ENCODE measurements around the gene TSPAN14.
"Not testable (repeated sequence)": the region's sequence is repeated elsewhere in the genome, so short reads cannot be mapped to it uniquely, and the experiment has no call there.

Gene TSPAN14

GRCh38 chr10:80414142-80414895 is 39.8 kb upstream of the TSPAN14 start:
- DNase-seq: no peak
- H3K4me1 ChIP-seq (ENCODE audit: low read length): no peaks in the 10 kb centered on the region
- no peak overlapping the region for H3K27ac ChIP-seq (ENCODE audit: low read length)
- no peak overlapping the region for H3K4me2 ChIP-seq (ENCODE audit: low read depth, low read length)
- H4K20me1 ChIP-seq (ENCODE audit: insufficient read depth, low read length): no peaks in the 10 kb centered on the region
- no peaks in the 10 kb centered on the region for H3K9me3 ChIP-seq (replicated peaks; ENCODE audit: insufficient read depth, low read length)
- no peaks in the 10 kb centered on the region for H3K36me3 ChIP-seq (replicated peaks; ENCODE audit: insufficient read depth, low read length)
- H3K79me2 ChIP-seq (ENCODE audit: low read length): no peaks in the 10 kb centered on the region
- H3K27me3 ChIP-seq (replicated peaks; ENCODE audit: insufficient read depth, low read length): no peaks in the 10 kb centered on the region
- H3K9ac ChIP-seq (ENCODE audit: low read length): no peak overlapping the region
- no peak overlapping the region for H3K4me3 ChIP-seq (ENCODE audit: low read length)
- no peak overlapping the region for H2AFZ ChIP-seq (ENCODE audit: low read length)
- H3F3A ChIP-seq (ENCODE audit: insufficient read depth, low read length): 0 out of 2 replicates have a peak, but pooled peaks cover 2% of the 10 kb centered on the region
- TF ChIP-seq EZH2 (optimal IDR thresholded peaks at IDR 0.05; ENCODE audit: low read depth, low read length) (no peak), EZH2phosphoT487 (IDR thresholded peaks at IDR 0.05; ENCODE audit: low read length) (no peak), CTCF (IDR thresholded peaks at IDR 0.05; ENCODE audit: low read length) (no peak)
- H3K9me2 ChIP-seq (replicated peaks; ENCODE audit: insufficient read depth, low read length): no peaks in the 10 kb centered on the region

- no peak for DNase-seq
- Histone ChIP-seq H3K27ac (ENCODE audit: low read length) (no peak overlapping the region), H3F3A (ENCODE audit: insufficient read depth, low read length) (no peaks in the 10 kb centered on the region), H3K27me3 (replicated peaks; ENCODE audit: insufficient read depth, low read length) (no peaks in the 10 kb centered on the region), H3K79me2 (ENCODE audit: low read length) (no peaks in the 10 kb centered on the region), H3K9me2 (replicated peaks; ENCODE audit: insufficient read depth, low read length) (no peaks in the 10 kb centered on the region), H3K4me2 (ENCODE audit: low read depth, low read length) (no peak overlapping the region), H3K36me3 (replicated peaks; ENCODE audit: insufficient read depth, low read length) (no peaks in the 10 kb centered on the region), H3K9ac (ENCODE audit: low read length) (no peak overlapping the region), H2AFZ (ENCODE audit: low read length) (no peak overlapping the region), H3K4me1 (ENCODE audit: low read length) (no peaks in the 10 kb centered on the region), H3K9me3 (replicated peaks; ENCODE audit: insufficient read depth, low read length) (no peaks in the 10 kb centered on the region), H4K20me1 (ENCODE audit: insufficient read depth, low read length) (no peaks in the 10 kb centered on the region), H3K4me3 (ENCODE audit: low read length) (no peak overlapping the region)
- TF ChIP-seq EZH2phosphoT487 (IDR thresholded peaks at IDR 0.05; ENCODE audit: low read length) (no peak), CTCF (IDR thresholded peaks at IDR 0.05; ENCODE audit: low read length) (no peak), EZH2 (optimal IDR thresholded peaks at IDR 0.05; ENCODE audit: low read depth, low read length) (no peak)
These were observed 38.2 kb upstream of the TSPAN14 start for GRCh38 chr10:80415734-80416478.

GRCh38 chr10:80416479-80417098 is 37.5 kb upstream of the TSPAN14 start:
- no peaks in the 10 kb centered on the region for H4K20me1 ChIP-seq (ENCODE audit: insufficient read depth, low read length)
- no peaks in the 10 kb centered on the region for H3K9me3 ChIP-seq (replicated peaks; ENCODE audit: insufficient read depth, low read length)
- H3K9me2 ChIP-seq (replicated peaks; ENCODE audit: insufficient read depth, low read length): no peaks in the 10 kb centered on the region
- H3F3A ChIP-seq (ENCODE audit: insufficient read depth, low read length): no peaks in the 10 kb centered on the region
- no peak overlapping the region for H3K9ac ChIP-seq (ENCODE audit: low read length)
- DNase-seq: no peak
- TF ChIP-seq EZH2 (optimal IDR thresholded peaks at IDR 0.05; ENCODE audit: low read depth, low read length) (no peak), EZH2phosphoT487 (IDR thresholded peaks at IDR 0.05; ENCODE audit: low read length) (no peak)
- no peak overlapping the region for H3K4me3 ChIP-seq (ENCODE audit: low read length)
- no peak overlapping the region for H2AFZ ChIP-seq (ENCODE audit: low read length)
- no peaks in the 10 kb centered on the region for H3K36me3 ChIP-seq (replicated peaks; ENCODE audit: insufficient read depth, low read length)
- H3K27me3 ChIP-seq (replicated peaks; ENCODE audit: insufficient read depth, low read length): no peaks in the 10 kb centered on the region
- no peak overlapping the region for H3K4me2 ChIP-seq (ENCODE audit: low read depth, low read length)
- H3K4me1 ChIP-seq (ENCODE audit: low read length): no peaks in the 10 kb centered on the region
- no peaks in the 10 kb centered on the region for H3K79me2 ChIP-seq (ENCODE audit: low read length)
- no peak overlapping the region for H3K27ac ChIP-seq (ENCODE audit: low read length)

- not testable (repeated sequence) for H3F3A ChIP-seq (ENCODE audit: insufficient read depth, low read length); H3K79me2 ChIP-seq (ENCODE audit: low read length); H3K27ac ChIP-seq (ENCODE audit: low read length); H3K4me1 ChIP-seq (ENCODE audit: low read length); H3K4me3 ChIP-seq (ENCODE audit: low read length); H3K36me3 ChIP-seq (replicated peaks; ENCODE audit: insufficient read depth, low read length); H3K9ac ChIP-seq (ENCODE audit: low read length); H4K20me1 ChIP-seq (ENCODE audit: insufficient read depth, low read length); H3K9me2 ChIP-seq (replicated peaks; ENCODE audit: insufficient read depth, low read length); H3K9me3 ChIP-seq (replicated peaks; ENCODE audit: insufficient read depth, low read length); H3K4me2 ChIP-seq (ENCODE audit: low read depth, low read length); DNase-seq; H2AFZ ChIP-seq (ENCODE audit: low read length); H3K27me3 ChIP-seq (replicated peaks; ENCODE audit: insufficient read depth, low read length)
These were observed 36.9 kb upstream of the TSPAN14 start for GRCh38 chr10:80417256-80417655.

Data from MM.1S (cell line).